Osteoblast (primary cell): ENCODE measurements around the gene KLHL8. TPM values are rescaled to one million over a fixed set of nuclear protein-coding genes. Genes with fewer than 3 reads are reported as not detected.

Experiments
- total RNA-seq: library from RNA; depleted of rRNA; stranded (reverse); fragments of >200 nt; gene quantifications from 2 replicates; pipeline ENCODE4 v1.2.3, GENCODE V29; 2012

Gene KLHL8
- total RNA-seq, 1 donor: 12.7 TPM

Other genes with a start within 250 kb of the KLHL8 start
- gene HSD17B13, start 102.3 kb upstream of the KLHL8 start, total RNA-seq: under 0.01 TPM in 2 replicates
- gene HSD17B11, start 170.6 kb upstream of the KLHL8 start, total RNA-seq: 46.9 and 49.6 TPM in 2 replicates
- gene NUDT9, start 202.0 kb upstream of the KLHL8 start, total RNA-seq: 10.1 and 15.6 TPM in 2 replicates